SU-DHL-6 (cell line): ENCODE data around the gene ZSWIM7.

Source experiments
- EZH2phosphoT487 ChIP-seq: fragments of 200-600 bp; sonication (generic), shearing (Covaris generic); conservative IDR thresholded peaks from 2 replicates; pipeline ENCODE4 v1.6.1; 2018; ENCODE audit warnings: mild to moderate bottlenecking, antibody characterized with exemption, low read length, moderate library complexity, mixed read lengths
- TF ChIP-seq, protein P1 (sequence below): fragments of 200-600 bp; sonication (generic); IDR thresholded peaks from one replicate; pipeline ENCODE4 v1.5.1; 2017; ENCODE audit warnings: antibody characterized with exemption, mild to moderate bottlenecking, low read length, moderate library complexity; ENCODE audit not compliant: insufficient read depth, poor library complexity, severe bottlenecking

DNA sequence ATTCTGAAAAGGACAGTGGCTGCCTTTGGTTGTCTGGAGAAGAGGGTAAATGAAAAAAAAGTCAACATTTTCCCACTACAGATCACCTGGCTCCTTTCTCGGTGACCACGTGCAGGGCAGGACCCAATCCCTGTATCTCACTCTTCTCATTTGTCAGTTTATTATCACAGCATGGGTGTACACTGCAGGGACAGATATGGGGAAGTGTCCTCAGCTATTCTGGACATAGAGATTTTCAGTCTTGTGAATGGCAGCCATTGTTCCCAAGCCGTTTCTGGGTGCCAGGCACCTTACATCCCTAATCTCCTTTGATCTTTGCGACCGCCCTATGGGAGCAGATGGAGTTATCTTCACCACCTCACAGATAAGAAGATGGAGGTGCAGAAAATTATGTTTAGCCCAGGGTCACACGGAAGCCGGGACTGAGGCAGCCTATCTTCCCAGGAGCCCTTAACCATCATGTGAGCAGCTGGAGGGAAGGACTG is 47.4 kb downstream of the ZSWIM7 start:
- TF ChIP-seq, protein P1, sequence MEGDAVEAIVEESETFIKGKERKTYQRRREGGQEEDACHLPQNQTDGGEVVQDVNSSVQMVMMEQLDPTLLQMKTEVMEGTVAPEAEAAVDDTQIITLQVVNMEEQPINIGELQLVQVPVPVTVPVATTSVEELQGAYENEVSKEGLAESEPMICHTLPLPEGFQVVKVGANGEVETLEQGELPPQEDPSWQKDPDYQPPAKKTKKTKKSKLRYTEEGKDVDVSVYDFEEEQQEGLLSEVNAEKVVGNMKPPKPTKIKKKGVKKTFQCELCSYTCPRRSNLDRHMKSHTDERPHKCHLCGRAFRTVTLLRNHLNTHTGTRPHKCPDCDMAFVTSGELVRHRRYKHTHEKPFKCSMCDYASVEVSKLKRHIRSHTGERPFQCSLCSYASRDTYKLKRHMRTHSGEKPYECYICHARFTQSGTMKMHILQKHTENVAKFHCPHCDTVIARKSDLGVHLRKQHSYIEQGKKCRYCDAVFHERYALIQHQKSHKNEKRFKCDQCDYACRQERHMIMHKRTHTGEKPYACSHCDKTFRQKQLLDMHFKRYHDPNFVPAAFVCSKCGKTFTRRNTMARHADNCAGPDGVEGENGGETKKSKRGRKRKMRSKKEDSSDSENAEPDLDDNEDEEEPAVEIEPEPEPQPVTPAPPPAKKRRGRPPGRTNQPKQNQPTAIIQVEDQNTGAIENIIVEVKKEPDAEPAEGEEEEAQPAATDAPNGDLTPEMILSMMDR, result no peak
- TF ChIP-seq EZH2phosphoT487, result no peak
